AG09309 (cell line): Measurements from ENCODE around the gene TRERF1.

Experiments
- DNase-seq: peaks from one replicate; pipeline ENCODE4 v3.0.0-alpha.2; 2010; ENCODE audit warnings: low read depth
- H3K4me3 ChIP-seq: 2 replicates; pipeline ENCODE4 v1.5.1; 2011; ENCODE audit warnings: mild to moderate bottlenecking, low read depth, low read length, moderate library complexity; ENCODE audit not compliant: control insufficient read depth
- TF ChIP-seq, protein P1 (sequence below): IDR thresholded peaks from 2 replicates; pipeline ENCODE4 v1.5.1; 2011; ENCODE audit warnings: mild to moderate bottlenecking, low read depth, low read length, inconsistent platforms; ENCODE audit not compliant: insufficient read depth, control insufficient read depth; ENCODE audit errors: missing control alignments

TRERF1 gene

DNA sequence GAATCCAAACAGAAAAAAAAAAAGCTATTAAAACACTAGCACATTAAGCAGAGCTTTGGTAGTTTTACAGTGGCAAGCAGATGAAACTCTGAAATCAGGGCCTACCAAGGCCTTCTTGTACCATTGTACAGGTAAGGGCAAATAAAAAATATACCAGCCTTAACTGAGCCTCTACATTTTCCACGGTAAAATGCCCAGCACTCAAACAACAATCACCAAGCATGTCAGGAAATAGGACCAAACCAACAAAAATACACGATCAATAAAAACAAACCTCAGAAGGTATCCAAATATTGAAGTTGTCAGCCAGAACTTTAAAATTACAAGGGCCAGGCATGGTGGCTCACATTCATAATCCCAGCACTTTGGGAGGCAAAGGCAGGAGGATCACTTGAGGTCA lies 18.3 kb downstream of the TRERF1 start:
- no peak for DNase-seq
- no peak overlapping the region for H3K4me3 ChIP-seq
- TF ChIP-seq, protein P1, sequence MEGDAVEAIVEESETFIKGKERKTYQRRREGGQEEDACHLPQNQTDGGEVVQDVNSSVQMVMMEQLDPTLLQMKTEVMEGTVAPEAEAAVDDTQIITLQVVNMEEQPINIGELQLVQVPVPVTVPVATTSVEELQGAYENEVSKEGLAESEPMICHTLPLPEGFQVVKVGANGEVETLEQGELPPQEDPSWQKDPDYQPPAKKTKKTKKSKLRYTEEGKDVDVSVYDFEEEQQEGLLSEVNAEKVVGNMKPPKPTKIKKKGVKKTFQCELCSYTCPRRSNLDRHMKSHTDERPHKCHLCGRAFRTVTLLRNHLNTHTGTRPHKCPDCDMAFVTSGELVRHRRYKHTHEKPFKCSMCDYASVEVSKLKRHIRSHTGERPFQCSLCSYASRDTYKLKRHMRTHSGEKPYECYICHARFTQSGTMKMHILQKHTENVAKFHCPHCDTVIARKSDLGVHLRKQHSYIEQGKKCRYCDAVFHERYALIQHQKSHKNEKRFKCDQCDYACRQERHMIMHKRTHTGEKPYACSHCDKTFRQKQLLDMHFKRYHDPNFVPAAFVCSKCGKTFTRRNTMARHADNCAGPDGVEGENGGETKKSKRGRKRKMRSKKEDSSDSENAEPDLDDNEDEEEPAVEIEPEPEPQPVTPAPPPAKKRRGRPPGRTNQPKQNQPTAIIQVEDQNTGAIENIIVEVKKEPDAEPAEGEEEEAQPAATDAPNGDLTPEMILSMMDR = no peak

DNA sequence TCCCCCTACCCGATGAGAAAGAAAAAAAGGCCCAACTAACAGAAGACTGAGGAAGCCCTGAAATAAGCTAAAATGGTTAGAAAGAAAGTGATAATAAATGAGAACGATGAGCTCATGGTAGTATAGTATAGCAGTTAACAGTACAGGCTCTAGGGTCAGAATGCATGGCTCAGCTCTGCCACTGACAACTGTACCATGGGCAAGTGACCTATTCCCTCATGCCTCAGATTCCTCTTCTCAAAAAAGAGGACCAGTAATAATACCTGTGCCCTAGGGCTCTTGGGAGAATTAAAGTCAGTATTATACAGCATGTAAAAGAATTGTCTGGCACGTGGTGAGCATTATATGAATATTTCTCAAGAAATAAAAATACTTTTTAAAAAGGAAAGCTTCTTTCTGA lies 19.8 kb downstream of the TRERF1 start:
- no peak for DNase-seq
- TF ChIP-seq, protein P1 = no peak
- H3K4me3 ChIP-seq = no peak overlapping the region

DNA sequence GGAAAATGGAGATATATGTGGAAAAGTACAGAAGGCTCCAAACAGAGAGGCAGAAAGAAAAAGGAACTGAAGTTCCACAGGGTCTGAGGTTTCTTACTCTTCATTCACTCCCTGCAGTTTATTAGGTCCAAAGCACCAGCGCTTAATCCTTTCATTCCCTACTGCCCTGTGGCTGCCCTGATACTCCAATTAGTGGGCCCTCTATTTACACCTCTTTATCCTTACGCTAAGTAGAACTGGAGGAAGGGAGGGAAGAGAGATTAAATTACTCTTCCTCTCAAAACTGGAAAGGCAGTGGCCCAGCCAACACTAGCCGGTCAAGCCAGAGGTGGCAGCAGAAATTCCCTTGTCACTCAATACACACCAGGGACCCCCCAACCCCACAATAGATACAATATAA lies 20.4 kb downstream of the TRERF1 start:
- TF ChIP-seq, protein P1 = no peak
- H3K4me3 ChIP-seq = no peak overlapping the region
- DNase-seq = no peak

DNA sequence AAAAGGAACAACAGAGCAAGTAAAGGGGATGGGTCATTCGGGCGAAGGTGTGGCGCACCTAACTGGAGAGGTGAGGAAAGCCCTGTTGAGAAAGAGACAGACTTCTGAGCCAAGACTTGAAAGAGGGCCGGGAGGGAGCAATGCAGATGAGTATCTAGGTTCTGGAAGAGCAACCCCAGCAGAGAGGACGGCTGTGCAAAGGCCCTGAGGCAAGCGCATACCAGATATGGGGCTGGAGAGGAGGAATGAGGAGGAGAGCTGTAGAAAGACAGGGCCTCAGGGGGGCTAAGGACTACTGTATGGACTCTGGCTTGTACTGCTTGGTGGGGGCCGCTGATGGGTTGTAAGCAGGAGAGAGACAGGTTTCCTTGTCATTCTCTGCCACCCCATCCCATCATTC lies 21.9 kb downstream of the TRERF1 start:
- no peak overlapping the region for H3K4me3 ChIP-seq
- TF ChIP-seq, protein P1 = no peak
- no peak for DNase-seq

DNA sequence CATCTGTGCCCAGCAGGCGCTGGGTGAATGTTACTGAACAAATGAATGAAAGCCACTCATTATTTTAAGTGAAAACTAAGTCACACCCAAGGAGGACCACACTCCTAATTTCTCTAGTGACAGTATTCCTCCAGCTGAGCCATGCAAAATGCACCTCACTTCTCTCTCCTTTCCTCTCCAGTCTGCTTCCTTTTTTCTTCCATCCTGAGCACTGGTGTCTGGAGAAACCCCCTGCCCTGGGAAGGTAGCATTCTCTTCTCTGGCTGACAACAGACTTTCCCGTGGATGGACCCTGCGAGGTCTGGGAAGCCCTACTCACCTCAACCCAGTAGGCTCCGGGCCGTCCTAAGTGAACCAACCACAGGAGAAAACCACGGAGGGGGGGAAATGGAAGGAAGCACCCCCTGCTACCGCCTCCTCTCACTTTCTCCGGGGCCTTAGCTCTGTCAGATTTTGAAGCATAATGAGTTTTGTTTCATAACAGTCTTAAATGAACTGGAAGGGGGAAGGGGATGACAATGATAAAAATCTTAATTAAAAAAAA lies 22.6 kb downstream of the TRERF1 start:
- no peak for DNase-seq
- TF ChIP-seq, protein P1 = no peak
- no peak overlapping the region for H3K4me3 ChIP-seq

DNA sequence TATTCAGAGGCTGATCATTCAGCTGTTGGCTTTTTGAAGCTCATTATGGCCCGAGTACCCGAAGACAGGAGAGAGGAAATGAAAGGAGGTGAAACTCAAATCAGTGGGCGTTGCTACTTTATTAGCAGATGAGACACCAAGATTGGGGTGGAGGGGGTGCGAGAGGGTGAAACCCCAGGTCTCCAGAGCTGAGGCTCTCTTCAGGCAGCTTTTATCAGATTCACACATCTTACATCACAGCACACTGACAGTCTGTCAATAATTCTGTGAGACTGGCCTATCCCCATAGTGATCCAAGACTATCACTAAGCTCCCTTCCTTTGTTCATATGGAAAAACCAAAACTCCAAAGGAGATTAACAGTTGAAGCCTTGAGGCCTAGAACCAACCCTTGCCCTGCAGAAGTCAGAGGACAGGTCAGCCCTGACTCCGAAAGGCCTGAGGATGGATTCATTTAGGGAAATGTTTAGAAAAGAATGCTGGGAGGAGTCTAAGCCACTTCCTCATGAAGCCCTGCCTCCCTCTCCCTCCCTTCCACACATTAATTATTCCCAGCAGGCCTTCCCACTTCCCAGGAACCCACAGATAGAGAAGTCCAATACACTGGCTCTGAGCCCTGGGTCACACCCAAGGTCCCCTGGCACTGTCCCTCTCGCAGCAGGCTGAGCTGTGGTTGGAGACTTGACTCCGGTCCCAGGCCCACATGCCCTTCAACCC lies 23.2 kb downstream of the TRERF1 start:
- no peak overlapping the region for H3K4me3 ChIP-seq
- TF ChIP-seq, protein P1 = no peak
- DNase-seq = no peak

DNA sequence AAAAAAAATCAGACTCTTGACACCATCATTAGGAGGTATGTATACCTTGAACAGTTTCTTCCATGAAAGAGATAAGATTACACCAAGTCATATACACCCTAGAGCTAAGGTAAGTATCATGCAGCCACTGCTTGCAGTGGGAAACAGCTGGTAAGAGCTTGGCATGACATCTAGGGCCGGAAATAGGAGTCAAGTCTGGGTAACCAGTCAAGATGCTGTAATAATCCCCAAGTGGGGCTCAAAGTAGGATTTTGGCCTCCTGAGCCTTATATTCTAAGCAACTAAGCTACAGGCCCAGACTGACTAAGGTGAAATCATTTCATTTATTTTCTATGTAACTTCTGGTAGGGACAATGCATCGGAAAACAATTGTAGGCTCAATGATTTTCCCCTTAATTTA lies 23.9 kb downstream of the TRERF1 start:
- DNase-seq = no peak
- TF ChIP-seq, protein P1 = no peak
- H3K4me3 ChIP-seq = no peak overlapping the region
